GM19467 (cell line): Measurements from ENCODE around the gene HCAR1.
"Not testable (repeated sequence)": the region's sequence is repeated elsewhere in the genome, so short reads cannot be mapped to it uniquely, and the experiment has no call there.

Experiments
- ATAC-seq: cut with Tn5 transposase; IDR thresholded peaks from one replicate; pipeline ENCODE4 v1.9.1; 2021; ENCODE audit warnings: mild to moderate bottlenecking, moderate library complexity; ENCODE audit not compliant: unreplicated experiment

The HCAR1 gene

DNA sequence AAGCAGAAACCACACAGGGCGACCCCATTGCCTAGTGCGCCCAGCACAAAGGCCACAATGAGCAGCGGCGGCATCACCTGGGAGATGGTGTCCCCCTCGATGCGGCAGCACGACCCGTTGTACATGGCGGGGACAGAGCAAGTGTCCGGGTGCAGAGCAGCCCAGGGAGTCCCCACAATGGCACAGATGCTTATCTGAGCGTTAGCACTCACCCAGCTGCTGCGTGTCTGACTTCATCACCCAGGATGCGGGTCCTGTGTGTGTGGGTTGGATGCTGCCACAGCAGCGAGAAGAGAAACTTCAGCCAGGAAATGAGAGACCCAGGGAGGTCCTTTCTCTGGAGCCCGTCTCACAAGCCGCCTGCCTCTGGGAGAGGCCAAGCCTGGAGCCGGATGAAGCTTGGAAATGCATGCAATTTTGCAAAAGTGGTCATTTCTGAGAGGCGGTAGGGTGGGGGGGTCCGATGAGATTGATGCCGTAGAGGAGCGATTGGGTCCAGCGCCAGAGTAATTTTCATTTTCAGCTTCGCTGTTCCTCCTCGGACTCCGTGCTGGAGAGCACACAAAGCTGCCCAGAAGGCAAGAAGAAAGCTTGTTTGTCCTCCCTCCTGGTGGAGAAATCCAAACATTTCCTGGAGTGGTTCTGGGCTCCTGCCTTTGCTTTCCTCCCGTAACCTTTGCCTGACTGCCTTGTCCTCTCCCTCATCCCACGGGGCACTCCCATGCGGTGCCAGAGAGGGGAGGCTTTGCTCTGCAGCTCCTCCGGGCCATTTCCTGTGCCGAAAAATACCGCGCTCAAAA lies at the start of gene HCAR1:
HCAR1 (minus strand) TSS at position 630 of the 800 bp plus-strand sequence; CDS start at position 125, 505 bp downstream.
- ATAC-seq, result no peak

DNA sequence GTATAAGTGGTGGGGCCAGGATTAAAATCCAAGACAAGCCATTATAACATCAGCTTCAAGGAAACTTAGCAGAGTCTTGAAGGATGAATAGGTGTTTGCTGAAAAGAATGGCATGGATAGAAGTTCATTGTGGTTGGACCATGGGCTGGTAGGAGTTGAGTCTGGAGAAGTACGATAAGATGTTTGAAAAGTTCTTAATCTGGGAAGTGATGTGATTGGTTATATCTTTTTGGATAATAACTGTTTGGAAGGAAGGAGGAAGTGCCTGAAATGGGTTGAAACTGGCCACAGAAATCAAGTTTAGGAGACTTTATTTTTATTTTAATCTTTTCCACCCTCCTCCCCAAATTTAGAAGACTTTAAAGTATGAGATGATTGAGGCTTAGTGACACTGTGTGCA lies 26.9 kb upstream of the HCAR1 start:
- no peak for ATAC-seq

GRCh38 chr12:122754790-122755189 lies 24.1 kb upstream of the HCAR1 start:
- ATAC-seq, result no peak

- ATAC-seq, result no peak
Observed at GRCh38 chr12:122753319-122753650, 22.6 kb upstream of the HCAR1 start.

- peak; percentile 91 for ATAC-seq
Observed at GRCh38 chr12:122752464-122753318, 22.0 kb upstream of the HCAR1 start, which contains the start of gene DENR. DENR (plus strand) TSS chr12:122752824; CDS start chr12:122753702, 878 bp downstream.

DNA sequence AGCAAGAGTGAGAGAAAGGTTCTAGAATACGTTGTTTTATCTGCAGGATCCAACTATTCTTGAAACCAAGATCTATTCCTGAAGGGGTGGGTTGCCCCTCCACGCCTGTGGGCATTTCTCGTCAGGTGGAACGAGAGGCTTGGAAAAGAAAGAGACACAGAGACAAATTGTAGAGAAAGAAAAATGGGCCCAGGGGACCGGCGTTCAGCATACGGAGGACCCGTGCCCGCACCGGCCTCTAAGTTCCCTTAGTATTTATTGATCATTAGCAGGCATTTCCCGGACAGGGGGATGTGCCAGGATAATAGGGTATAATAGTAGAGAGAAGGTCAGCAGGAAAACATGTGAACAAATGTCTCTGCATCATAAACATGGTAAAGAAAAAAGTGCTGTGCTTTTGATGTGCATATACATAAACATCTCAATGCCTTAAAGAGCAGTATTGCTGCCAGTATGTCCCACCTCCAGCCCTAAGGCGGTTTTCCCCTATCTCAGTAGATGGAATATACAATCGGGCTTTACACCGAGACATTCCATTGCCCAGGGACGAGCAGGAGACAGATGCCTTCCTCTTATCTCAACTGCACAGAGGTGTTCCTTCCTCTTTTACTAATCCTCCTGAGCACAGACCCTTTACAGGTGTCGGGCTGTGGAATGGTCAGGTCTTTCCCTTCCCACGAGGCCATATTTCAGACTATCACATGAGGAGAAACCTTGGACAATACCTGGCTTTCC lies 20.3 kb upstream of the HCAR1 start:
- ATAC-seq, result not testable (repeated sequence)

GRCh38 chr12:122749569-122750332 lies 19.1 kb upstream of the HCAR1 start:
- no peak for ATAC-seq

DNA sequence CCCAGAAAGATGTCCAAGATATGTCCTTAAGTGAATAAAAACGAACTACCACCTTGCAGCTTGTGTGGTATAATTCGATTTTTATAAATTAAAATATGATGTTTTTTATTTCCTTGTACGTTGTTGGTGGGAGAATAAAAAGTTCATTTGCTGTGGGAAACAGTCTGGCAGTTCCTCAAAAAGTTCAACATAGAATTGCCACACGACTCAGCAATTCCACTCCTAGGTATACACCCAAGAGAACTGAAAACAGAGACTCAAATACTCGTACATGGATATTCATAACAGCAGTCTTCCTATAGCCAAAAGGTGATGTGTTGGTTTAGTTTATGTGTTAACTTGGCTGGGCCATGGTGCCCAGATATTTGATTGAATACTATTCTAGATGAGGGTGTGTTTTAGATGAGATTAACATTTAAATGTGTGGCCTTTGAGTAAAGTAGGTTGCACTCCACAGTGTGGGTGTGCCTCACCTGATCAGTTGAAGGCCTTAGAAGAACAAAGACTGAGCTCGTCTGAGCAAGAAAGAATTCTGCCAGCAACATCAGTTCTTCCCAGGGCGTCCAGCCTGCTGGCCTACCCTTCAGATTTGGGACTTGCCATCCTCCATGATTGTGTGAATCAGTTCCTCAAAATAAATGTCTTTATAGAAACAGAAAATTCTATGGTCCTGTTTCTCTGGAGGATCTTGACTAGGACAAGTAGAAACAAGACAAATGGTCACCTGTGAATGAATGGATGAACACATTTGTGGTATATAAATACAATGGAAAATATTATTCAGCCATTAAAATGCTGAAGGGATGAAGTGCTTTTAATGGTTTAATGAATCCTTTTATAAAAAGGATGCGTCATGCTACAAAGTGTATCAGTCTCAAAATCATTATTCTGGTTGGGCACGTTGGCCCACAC lies 16.8 kb upstream of the HCAR1 start:
- ATAC-seq, result no peak

DNA sequence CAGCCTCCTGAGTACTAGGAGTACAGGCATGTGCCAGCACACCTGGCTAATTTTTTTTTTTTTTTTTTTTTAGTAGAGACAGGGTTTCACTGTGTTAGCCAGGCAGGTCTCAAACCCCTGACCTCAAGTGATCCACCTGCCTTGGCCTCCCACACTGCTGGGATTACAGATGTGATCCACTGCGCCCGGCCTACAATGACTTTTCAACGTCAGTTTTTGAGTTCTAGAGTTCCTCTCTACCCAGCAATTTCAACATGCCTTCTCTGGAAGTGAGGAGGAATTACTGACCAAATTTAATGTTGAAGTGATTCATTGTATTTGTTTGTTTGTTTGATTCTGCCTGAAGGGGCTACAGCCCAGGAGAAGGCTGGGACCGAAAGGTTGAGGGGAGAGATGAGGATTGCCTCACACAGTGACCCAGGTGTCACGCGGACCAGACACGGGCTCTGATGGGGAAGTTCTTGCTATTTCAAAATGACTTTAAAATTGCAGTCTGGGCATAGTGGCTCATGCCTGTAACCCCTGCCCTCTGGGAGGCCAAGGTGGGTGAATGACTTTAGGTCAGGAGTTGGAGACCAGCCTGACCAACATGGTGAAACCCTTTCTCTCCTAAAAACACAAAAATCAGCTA lies 13.4 kb upstream of the HCAR1 start:
- no peak for ATAC-seq

DNA sequence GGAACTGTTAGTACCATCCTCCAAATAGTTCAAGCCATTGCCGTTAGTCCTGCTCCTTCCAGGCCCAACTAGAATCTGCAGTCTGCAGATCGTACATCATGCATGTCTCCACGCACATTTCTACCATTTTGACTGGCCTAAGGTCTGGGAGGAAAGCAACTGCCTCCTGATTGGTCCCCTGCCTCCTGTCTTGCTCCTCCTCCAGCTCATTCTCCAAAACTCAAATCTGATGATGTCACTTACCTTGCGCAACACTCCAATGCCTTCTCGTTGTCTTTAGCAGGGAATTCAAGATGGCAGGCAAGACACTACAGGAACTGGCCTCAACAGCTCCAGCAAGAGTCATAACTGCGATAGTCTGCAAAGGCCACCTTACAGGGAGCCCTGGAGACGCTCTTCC lies 9.7 kb upstream of the HCAR1 start:
- ATAC-seq, result no peak

- ATAC-seq, result no peak
Observed at GRCh38 chr12:122738571-122738970, 7.9 kb upstream of the HCAR1 start.

GRCh38 chr12:122732611-122733010 lies 2.0 kb upstream of the HCAR1 start:
- ATAC-seq, result no peak

- ATAC-seq, result no peak
Observed at GRCh38 chr12:122732170-122732569, 1.5 kb upstream of the HCAR1 start.

- ATAC-seq, result no peak
Observed at GRCh38 chr12:122729583-122730214, 945 bp downstream of the HCAR1 start.

DNA sequence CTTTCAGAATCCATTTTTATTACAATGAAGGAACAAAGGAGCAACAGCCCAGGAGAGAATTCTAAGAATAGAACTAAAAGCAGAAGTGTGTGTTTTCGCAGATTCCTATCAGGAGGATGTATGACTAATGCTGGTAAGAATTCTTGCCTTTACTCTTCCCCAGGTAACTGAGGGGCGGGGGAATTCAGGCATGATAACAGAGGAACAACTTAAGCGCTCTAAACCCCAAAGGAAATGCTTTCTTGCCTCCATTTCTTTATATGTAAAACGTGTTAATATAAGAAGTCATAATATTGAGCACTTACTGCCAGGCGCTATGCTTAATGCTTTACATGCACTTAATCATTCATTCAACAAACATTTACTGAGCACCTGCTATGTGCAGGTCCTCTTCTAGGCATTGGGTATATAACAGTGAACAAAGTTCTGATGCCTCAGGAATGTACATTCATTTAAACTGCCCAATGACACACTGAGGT lies 4.5 kb downstream of the HCAR1 start:
- ATAC-seq, result no peak

GRCh38 chr12:122725452-122726079 lies 5.1 kb downstream of the HCAR1 start:
- no peak for ATAC-seq

- ATAC-seq, result no peak
Observed at GRCh38 chr12:122724641-122725243, 5.9 kb downstream of the HCAR1 start.

GRCh38 chr12:122722387-122722786 lies 8.3 kb downstream of the HCAR1 start:
- ATAC-seq, result no peak
